HG03342 (cell line): ENCODE results near the gene LIN7C.

Experiments
- ATAC-seq: cut with Tn5 transposase; IDR thresholded peaks from one replicate; pipeline ENCODE4 v1.9.1; 2021; ENCODE audit warnings: mild to moderate bottlenecking, moderate library complexity; ENCODE audit not compliant: unreplicated experiment

LIN7C gene

DNA sequence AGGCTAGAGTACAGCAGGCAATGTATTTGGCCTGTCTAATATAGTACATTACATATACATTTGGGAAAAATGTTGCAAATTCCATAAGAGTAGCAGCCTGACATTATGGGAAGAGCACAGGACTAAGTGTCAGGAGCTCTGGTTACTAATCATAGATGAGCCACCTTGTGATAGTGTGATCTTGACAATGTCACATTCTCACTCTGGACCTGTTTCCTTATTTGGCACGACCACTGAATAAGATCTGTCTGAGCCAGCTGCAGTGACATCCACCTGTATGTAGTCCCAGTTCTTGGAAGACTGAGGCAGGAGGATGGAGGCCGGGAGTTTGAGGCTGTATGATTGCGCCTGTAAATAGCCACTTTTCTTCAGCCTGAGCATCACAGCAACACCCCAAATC lies 5.7 kb upstream of the LIN7C start:
- ATAC-seq = no peak

GRCh38 chr11:27509908-27510307 lies 3.3 kb upstream of the LIN7C start:
- ATAC-seq = no peak

- ATAC-seq = no peak
These were observed 1.2 kb upstream of the LIN7C start for GRCh38 chr11:27507557-27508322.

DNA sequence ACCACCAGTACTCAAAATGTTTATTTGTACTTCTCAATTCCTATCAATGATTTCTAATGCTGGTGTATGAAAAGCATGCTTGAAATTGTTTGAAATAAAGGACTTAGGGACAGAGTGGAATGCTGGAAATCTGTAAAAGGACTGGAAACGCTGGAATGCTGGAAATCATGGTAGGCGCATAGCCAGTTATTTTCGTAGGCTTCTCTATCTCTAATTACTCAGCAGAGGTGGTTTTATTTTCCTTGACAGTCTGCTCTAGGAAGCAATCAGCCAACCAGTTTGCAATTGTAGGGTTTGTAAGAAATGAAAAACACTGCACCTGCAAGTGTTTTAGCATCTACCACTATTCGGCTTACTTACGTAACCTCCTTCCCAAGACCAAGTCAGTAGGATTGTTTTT lies 788 bp downstream of the LIN7C start:
- ATAC-seq = peak; percentile 1

- no peak for ATAC-seq
These were observed 2.4 kb downstream of the LIN7C start for GRCh38 chr11:27504205-27504604.

DNA sequence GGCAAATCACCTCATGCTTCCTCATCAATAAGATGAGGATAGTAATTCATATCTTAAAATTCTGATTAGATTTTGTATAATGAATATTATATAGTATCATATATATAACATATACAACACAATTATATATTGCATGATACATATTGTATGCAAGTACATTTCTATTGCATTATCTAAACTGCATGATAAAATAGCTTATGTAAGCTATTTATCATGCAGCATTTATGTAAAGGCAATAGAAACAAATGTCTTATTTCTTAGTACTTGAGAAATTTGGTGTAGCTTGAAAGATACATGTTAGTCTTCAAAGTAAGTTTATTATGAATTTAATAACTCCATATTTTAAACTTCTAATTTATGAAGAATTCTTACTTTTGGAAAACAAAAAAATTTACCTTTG lies 5.5 kb downstream of the LIN7C start:
- ATAC-seq = no peak

DNA sequence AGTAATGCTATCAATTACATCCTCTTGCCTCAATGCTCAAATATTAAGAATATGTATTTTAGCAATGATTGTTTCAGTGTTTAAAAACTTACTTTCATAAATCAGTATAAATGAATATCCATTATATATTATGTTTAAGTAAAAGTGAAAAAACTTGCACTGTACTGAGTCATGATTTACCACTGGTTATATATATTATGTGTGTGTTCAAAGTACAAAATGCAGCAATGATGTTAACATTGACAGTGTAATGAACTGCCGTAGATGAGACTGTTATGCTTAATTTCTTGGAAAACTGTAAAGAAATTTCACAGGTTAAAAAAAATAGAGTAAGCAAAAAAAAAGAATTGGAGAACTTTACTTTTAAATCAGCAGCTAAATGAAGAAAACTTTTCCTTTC lies 8.7 kb downstream of the LIN7C start:
- ATAC-seq = no peak

GRCh38 chr11:27497284-27497866 lies 9.2 kb downstream of the LIN7C start:
- ATAC-seq = peak; percentile 75

GRCh38 chr11:27496461-27496860 lies 10.1 kb downstream of the LIN7C start:
- ATAC-seq = no peak

- no peak for ATAC-seq
These were observed 10.8 kb downstream of the LIN7C start for GRCh38 chr11:27495710-27496300.

GRCh38 chr11:27489092-27489491 lies 17.5 kb downstream of the LIN7C start:
- no peak for ATAC-seq

GRCh38 chr11:27487706-27488105 lies 18.9 kb downstream of the LIN7C start:
- ATAC-seq = no peak

DNA sequence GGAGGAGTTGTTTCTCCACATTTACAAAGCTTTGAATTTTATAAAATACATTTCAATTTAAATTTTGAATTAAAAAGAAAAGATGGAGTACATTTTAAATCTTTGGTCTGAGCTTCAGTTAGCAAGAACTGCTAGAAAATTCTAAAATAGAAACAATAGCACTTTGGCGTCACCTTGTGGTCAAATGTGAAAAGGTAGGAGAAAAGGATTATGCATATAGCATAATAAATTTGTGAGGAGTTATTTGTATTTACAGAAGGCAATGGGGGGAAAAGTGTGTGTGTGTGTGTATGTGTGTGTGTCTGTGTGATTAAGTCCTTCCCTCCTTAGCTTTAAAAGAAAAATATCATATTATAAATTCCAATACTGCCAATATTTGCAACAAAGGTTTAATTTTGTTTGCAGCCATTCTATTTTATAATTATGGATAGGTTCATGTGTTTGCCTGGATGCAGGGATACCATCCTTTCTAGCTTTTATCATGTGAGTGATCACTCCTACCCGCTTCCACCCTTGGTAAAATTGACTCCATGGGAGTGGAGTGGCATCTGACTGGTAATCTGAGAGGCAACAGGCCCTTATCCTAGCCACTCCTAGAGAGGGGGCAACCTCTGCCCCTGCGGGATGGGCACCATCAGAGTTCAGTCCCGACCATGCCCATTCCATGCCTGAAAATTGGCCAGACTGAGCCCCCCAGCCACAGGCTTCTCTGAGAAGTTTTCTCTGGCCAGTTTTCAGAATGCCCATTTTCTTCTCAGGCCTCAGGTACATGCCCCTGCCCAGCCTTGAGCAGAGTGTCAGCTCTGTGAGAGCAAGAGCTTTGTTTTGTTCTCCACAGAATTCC lies 20.4 kb downstream of the LIN7C start:
- ATAC-seq = peak; percentile 69

GRCh38 chr11:27482793-27483192 lies 23.8 kb downstream of the LIN7C start:
- no peak for ATAC-seq

DNA sequence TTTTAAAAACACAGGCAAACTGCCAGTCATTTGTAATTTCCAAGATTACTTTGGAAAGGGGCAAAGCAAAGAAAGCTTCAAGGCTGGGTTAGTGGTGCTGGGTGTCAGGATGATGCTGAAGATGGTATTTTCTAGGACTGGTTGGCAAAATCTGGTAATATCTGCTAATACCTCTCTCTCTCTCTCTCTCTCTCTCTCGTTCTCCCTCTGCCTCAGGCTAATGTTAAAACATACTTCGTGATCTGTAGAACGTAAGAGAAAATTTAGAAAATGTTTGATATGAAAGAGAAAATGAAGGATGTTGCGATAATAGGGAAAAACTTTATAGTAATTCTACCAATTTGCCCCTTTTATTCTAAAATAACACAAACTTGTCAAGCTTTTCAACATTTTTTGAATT lies 24.6 kb downstream of the LIN7C start:
- ATAC-seq = no peak

DNA sequence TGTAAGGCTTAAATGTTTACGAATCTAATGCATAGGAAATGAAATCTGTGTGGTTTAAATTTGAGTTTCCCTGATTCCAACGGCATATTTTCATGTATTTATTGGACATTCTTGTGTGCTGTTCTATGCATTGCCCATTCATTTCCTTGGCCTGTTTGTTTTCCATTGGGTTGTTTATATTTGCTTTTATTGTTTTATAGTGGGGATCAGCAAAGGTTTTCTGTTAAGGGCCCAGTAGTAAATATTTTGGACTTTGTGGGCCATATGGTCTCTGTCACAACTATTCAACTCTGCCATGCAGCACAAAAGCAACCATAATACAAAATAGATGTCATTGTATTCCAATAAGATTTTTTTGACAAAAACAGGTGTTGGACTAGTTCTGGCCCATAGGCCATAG lies 28.7 kb downstream of the LIN7C start:
- ATAC-seq = no peak

- no peak for ATAC-seq
These were observed 29.3 kb downstream of the LIN7C start for GRCh38 chr11:27477243-27477642.

GRCh38 chr11:27475622-27476021 lies 30.9 kb downstream of the LIN7C start:
- no peak for ATAC-seq

GRCh38 chr11:27473017-27473406 lies 33.6 kb downstream of the LIN7C start:
- no peak for ATAC-seq

DNA sequence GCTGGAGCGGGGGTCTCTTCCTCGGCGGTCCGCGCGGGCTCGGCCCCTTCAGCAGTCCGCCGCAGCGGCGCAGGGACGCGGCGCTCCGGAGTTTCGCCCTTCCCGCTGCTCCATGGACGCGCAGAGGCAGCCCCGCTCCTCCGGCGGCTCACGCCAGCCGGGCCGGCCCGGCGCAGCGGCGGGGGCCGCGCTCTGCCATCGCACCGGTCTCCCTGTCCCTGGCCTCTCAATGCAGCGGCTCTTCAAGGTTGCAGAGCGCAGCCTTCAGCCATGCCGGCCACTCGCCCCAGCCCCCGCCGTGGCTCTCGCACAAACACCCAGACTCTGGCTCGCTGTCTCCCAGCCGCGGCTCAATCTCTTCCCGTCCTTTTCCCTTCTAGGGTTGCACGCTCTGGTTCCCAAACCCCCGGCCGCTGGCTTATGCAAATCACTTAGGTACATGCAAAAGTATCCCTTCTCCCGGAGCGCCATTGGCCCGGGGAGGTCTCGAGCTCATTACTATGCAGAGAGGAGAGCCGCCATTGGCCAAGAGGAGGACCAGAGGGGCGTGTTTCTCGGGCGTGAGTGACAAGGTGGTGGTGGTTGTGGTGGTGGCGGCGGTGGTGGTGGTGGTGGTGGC lies 34.1 kb downstream of the LIN7C start, which contains the start of gene LGR4:
LGR4 (minus strand) TSS at position 393 of the 619 bp plus-strand sequence. CDS start 488 bp downstream, outside the sequence.
- ATAC-seq = peak; percentile 78
